Measurements from ENCODE around the gene ELOVL6.

DNA sequence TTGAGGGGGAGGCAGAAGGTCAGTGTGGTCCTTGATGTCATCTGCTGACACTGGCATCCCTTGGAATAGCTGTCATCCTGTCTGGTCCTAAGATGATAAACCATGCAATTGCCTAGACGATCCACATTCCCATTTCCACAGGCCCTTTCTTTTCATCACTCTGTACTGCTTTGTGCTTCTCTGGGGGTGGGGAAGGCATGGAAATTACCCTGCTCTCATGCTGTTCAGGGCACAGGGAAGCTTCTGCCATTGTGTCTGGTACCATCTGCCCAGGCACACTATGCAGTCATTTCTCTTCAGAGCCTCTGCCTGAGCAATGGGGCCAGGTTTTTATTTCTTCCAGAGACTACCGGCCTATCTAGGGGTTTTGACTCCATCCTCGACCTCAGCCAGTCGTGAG, 49.7 kb upstream of the ELOVL6 start:
- TF ChIP-seq CTCF (IDR thresholded peaks at IDR 0.05) (no peak), EP300 (IDR thresholded peaks at IDR 0.05) (no peak), POLR2A (IDR thresholded peaks at IDR 0.05) (no peak)
